Progenitor cell of endocrine pancreas (in vitro differentiated cells): ENCODE data around the gene IP6K3. TPM values are rescaled to one million over a fixed set of nuclear protein-coding genes. Genes with fewer than 3 reads are reported as not detected.

ENCODE experiments used
- DNase-seq: peaks from one replicate; pipeline ENCODE4 v3.0.0; 2021; ENCODE audit warnings: low spot score; ENCODE audit not compliant: unreplicated experiment
- H3K27ac Mint-ChIP-seq: 2 replicates; pipeline ENCODE4 v1.8.0; 2021; ENCODE audit warnings: mild to moderate bottlenecking, moderate library complexity, mixed read lengths
- H3K27me3 Mint-ChIP-seq: 2 replicates; pipeline ENCODE4 v1.8.0; 2021; ENCODE audit warnings: mixed read lengths
- H3K36me3 Mint-ChIP-seq: 2 replicates; pipeline ENCODE4 v1.8.0; 2022; ENCODE audit warnings: mixed read lengths; ENCODE audit not compliant: insufficient read depth
- H3K4me1 Mint-ChIP-seq: 2 replicates; pipeline ENCODE4 v1.8.0; 2021; ENCODE audit warnings: low read depth, mixed read lengths
- H3K4me3 Mint-ChIP-seq: 2 replicates; pipeline ENCODE4 v1.8.0; 2021; ENCODE audit warnings: low read depth, mild to moderate bottlenecking, moderate library complexity, mixed read lengths
- H3K9me3 Mint-ChIP-seq: 2 replicates; pipeline ENCODE4 v1.8.0; 2021; ENCODE audit warnings: low read depth, mixed read lengths
- total RNA-seq: library from RNA; stranded (reverse); gene quantifications from 2 replicates; pipeline ENCODE4 v1.2.1, GENCODE V29; 2021
- TF ChIP-seq, protein P1 (sequence below): fragments of 200-600 bp; sonication (generic); IDR thresholded peaks from one replicate; pipeline ENCODE4 v1.5.0; 2021; ENCODE audit warnings: antibody characterized with exemption, mild to moderate bottlenecking; ENCODE audit not compliant: unreplicated experiment

Gene IP6K3
- total RNA-seq, 1 donor from 2014 or later: 0.14 TPM

DNA sequence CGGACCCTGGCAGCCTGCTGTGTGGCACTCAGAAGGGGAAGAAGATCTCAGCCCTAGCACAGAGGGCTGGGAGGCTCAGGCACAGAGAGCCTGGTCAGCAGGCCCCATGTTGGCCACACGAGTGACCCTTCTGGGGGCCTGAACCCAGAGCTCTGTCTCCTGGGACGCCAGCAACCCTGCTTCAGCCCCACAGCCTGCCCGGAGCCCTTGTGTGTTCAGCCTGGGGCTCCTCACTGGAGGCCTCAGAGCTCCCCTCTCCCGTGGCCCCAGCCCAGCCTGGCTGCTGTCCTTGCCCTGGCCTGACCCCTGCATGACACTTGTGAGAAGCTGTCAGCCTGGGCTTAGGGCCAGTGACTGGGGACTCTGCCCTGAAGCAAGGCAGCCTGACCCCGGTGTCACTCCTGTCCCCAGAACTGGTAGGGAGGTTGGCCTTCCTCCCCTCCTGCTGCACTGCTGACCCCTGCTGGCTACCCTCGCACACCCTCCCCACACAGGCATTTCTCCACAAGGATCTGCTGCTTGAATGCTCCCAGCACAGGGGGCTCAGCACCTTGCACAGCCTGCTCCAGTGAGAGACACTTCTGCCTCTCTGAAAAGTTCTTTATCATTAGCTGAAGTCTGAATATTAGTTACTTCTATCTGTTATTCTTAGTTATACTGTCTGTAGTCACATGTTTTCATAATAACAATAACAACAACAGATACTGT lies 15.4 kb upstream of the IP6K3 start:
- H3K27ac Mint-ChIP-seq: no peak overlapping the region
- no peaks in the 10 kb centered on the region for H3K4me1 Mint-ChIP-seq
- H3K36me3 Mint-ChIP-seq: no peaks in the 10 kb centered on the region
- TF ChIP-seq, protein P1, sequence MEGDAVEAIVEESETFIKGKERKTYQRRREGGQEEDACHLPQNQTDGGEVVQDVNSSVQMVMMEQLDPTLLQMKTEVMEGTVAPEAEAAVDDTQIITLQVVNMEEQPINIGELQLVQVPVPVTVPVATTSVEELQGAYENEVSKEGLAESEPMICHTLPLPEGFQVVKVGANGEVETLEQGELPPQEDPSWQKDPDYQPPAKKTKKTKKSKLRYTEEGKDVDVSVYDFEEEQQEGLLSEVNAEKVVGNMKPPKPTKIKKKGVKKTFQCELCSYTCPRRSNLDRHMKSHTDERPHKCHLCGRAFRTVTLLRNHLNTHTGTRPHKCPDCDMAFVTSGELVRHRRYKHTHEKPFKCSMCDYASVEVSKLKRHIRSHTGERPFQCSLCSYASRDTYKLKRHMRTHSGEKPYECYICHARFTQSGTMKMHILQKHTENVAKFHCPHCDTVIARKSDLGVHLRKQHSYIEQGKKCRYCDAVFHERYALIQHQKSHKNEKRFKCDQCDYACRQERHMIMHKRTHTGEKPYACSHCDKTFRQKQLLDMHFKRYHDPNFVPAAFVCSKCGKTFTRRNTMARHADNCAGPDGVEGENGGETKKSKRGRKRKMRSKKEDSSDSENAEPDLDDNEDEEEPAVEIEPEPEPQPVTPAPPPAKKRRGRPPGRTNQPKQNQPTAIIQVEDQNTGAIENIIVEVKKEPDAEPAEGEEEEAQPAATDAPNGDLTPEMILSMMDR: peak; percentile 52
- H3K4me3 Mint-ChIP-seq: no peak overlapping the region
- no peaks in the 10 kb centered on the region for H3K9me3 Mint-ChIP-seq
- peak; percentile 31 for DNase-seq
- peaks cover 8% of the 10 kb centered on the region for H3K27me3 Mint-ChIP-seq

DNA sequence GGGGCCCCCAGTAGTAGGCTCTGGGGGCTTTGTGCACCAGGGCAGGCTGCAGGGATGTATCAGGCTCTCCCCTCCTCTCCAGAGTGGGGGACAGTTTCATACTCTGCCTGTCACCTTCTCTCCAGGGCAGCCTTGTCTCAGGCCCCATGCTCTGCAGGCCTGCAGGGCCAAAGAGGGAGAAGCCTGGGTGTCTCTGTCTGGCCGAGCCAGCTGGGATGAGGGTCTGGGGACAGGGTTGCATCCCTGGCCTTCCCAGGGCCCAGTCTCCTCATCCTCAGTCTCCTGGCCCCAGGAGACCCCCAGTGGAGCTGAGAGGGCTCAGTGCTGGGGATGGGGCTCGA lies 14.8 kb upstream of the IP6K3 start:
- H3K27ac Mint-ChIP-seq: no peak overlapping the region
- H3K4me3 Mint-ChIP-seq: no peak overlapping the region
- no peaks in the 10 kb centered on the region for H3K9me3 Mint-ChIP-seq
- DNase-seq: no peak
- H3K27me3 Mint-ChIP-seq: peaks cover 6% of the 10 kb centered on the region
- TF ChIP-seq, protein P1: no peak
- H3K4me1 Mint-ChIP-seq: no peaks in the 10 kb centered on the region
- no peaks in the 10 kb centered on the region for H3K36me3 Mint-ChIP-seq

DNA sequence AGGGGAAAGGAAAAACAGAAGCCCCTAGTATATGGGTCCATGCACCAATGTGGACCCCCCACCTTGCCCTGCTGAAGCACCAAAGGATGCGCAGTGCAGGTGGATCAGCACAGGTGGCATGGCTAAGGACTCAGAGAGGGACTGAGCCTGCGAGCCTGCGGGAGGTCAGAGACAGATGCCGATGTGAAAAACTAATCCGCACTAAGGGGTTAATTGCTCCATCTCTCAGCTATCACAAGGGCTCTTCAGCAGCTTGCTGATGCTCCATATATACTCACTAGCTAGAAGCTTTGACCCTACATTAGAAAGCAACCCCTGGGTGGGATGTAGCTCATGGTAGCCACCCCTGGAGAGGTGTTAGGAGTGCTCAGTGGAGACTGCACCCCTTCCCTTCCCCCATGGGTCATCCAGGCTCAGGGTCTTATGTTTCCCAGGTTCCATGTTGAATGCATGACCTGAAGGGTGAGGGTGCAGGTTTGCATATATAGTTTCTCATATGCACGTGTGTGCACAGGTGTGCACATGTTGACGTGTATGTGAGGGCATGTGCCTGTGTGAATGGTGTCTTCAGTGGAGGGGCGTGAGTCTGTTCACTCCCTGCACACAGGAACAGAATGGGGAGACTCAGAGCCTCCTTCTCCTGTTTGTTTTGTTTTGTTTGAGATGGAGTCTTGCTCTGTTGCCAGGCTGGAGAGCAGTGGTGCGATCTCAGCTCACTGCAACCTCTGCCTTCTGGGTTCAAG lies 13.4 kb upstream of the IP6K3 start:
- TF ChIP-seq, protein P1: no peak
- Mint-ChIP-seq H3K4me3 (no peak overlapping the region), H3K4me1 (no peaks in the 10 kb centered on the region), H3K9me3 (no peaks in the 10 kb centered on the region), H3K27me3 (peaks cover 3% of the 10 kb centered on the region), H3K36me3 (no peaks in the 10 kb centered on the region), H3K27ac (no peak overlapping the region)
- DNase-seq: no peak

DNA sequence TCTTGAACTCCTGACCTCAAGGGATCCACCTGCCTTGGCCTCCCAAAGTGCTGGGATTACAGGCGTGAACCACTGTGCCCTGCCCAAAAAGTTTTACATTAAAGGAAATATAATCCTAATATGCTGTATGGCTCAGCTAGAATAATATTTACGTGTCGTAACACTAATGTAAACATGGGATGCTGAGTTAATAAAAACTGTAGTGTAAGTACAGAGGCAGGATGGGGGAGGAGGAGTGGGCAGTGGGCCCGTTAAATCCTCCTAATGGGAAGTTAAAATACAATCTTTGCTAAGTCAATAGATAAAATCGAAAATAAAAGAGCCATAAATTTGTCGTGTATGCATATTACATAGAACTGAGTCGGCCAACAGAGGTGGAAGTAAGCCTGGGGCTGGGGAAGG lies 12.1 kb upstream of the IP6K3 start:
- TF ChIP-seq, protein P1: no peak
- H3K36me3 Mint-ChIP-seq: no peaks in the 10 kb centered on the region
- H3K9me3 Mint-ChIP-seq: no peaks in the 10 kb centered on the region
- DNase-seq: no peak
- peaks cover 3% of the 10 kb centered on the region for H3K27me3 Mint-ChIP-seq
- H3K4me3 Mint-ChIP-seq: no peak overlapping the region
- H3K4me1 Mint-ChIP-seq: no peaks in the 10 kb centered on the region
- no peak overlapping the region for H3K27ac Mint-ChIP-seq

DNA sequence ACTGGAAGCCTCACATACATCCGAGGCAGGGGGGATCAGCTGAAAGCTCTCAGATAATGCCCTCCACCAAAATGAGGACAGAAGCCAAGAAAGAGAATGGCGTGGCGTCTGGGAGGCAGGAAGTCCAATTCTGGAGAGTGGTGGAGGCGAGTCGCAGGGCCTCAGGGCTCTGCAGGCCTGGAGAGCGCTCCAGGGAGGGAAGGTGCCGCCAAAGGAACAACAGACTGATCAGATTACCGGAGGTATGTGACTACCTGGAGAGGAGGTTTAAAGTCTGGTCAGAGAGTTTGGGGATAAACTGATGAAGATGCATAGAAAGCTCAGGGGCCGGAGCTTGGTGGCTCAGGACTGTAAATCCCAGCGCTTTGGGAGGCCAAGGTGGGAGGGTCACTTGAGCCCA lies 11.2 kb upstream of the IP6K3 start:
- no peaks in the 10 kb centered on the region for H3K4me1 Mint-ChIP-seq
- no peaks in the 10 kb centered on the region for H3K36me3 Mint-ChIP-seq
- H3K4me3 Mint-ChIP-seq: no peak overlapping the region
- H3K9me3 Mint-ChIP-seq: no peaks in the 10 kb centered on the region
- H3K27me3 Mint-ChIP-seq: peaks cover 3% of the 10 kb centered on the region
- no peak overlapping the region for H3K27ac Mint-ChIP-seq
- no peak for DNase-seq
- TF ChIP-seq, protein P1: no peak
